SU-DHL-6 (cell line): Measurements from ENCODE around the gene KDM2B.

ENCODE experiments used
- CTCF ChIP-seq: fragments of 200-600 bp; sonication (generic); IDR thresholded peaks from one replicate; pipeline ENCODE4 v1.5.1; 2017; ENCODE audit warnings: antibody characterized with exemption, mild to moderate bottlenecking, low read length, moderate library complexity; ENCODE audit not compliant: insufficient read depth, poor library complexity, severe bottlenecking
- EZH2phosphoT487 ChIP-seq: fragments of 200-600 bp; sonication (generic), shearing (Covaris generic); conservative IDR thresholded peaks from 2 replicates; pipeline ENCODE4 v1.6.1; 2018; ENCODE audit warnings: mild to moderate bottlenecking, antibody characterized with exemption, low read length, moderate library complexity, mixed read lengths

GRCh38 chr12:121515615-121516014 is 65.2 kb downstream of the KDM2B start:
- TF ChIP-seq CTCF (no peak), EZH2phosphoT487 (no peak)
